ENCODE data around the gene ANKRD44.

Gene ANKRD44

GRCh38 chr2:197236159-197236558 is 74.4 kb downstream of the ANKRD44 start:
- no peak for DNase-seq

- DNase-seq, result no peak
These were observed 74.9 kb downstream of the ANKRD44 start for GRCh38 chr2:197235711-197236110.

GRCh38 chr2:197234671-197235191 is 75.8 kb downstream of the ANKRD44 start:
- DNase-seq, result no peak

GRCh38 chr2:197233473-197233872 is 77.1 kb downstream of the ANKRD44 start:
- DNase-seq, result no peak

GRCh38 chr2:197232010-197232409 is 78.6 kb downstream of the ANKRD44 start:
- DNase-seq, result no peak

GRCh38 chr2:197229509-197230443 is 80.8 kb downstream of the ANKRD44 start:
- no peak for DNase-seq

- DNase-seq, result no peak
These were observed 87.1 kb downstream of the ANKRD44 start for GRCh38 chr2:197223451-197223850.

GRCh38 chr2:197219636-197220035 is 90.9 kb downstream of the ANKRD44 start:
- DNase-seq, result no peak

- no peak for DNase-seq
These were observed 93.0 kb downstream of the ANKRD44 start for GRCh38 chr2:197217541-197217940.

- no peak for DNase-seq
These were observed 94.1 kb downstream of the ANKRD44 start for GRCh38 chr2:197216361-197216979.

- no peak for DNase-seq
These were observed 94.7 kb downstream of the ANKRD44 start for GRCh38 chr2:197215748-197216360.

GRCh38 chr2:197212344-197213262 is 98.0 kb downstream of the ANKRD44 start:
- no peak for DNase-seq

GRCh38 chr2:197211881-197212342 is 98.7 kb downstream of the ANKRD44 start:
- peak; percentile 43 for DNase-seq

GRCh38 chr2:197210430-197210829 is 100.2 kb downstream of the ANKRD44 start:
- DNase-seq, result no peak

GRCh38 chr2:197209742-197210408 is 100.7 kb downstream of the ANKRD44 start:
- DNase-seq, result peak; percentile 63

- DNase-seq, result no peak
These were observed 101.3 kb downstream of the ANKRD44 start for GRCh38 chr2:197209246-197209645.

- DNase-seq, result no peak
These were observed 101.7 kb downstream of the ANKRD44 start for GRCh38 chr2:197208841-197209240.

GRCh38 chr2:197208024-197208423 is 102.6 kb downstream of the ANKRD44 start:
- peak; percentile 23 for DNase-seq

GRCh38 chr2:197207598-197207997 is 103.0 kb downstream of the ANKRD44 start:
- no peak for DNase-seq

GRCh38 chr2:197207106-197207505 is 103.5 kb downstream of the ANKRD44 start:
- no peak for DNase-seq

- peak; percentile 69 for DNase-seq
These were observed 104.9 kb downstream of the ANKRD44 start for GRCh38 chr2:197205585-197206215.

All from activated naive CD4-positive, alpha-beta T cell treated with Interleukin-2 at 50 U/mL for 16 hours (primary cell).